Spleen (tissue), 11 donors: Measurements from ENCODE around the gene ANKRD28. TPM values are rescaled to one million over a fixed set of nuclear protein-coding genes. Genes with fewer than 3 reads are reported as not detected.

Experiments used
- DNase-seq: peaks from one replicate; pipeline ENCODE4 v3.0.0-alpha.2; 2020
- H3K27ac ChIP-seq, 8 donors: fragments of 200-600 bp; sonication (generic) in 7 of 8; 1 replicate in 4 of 8; 2 replicates in 4 of 8; pipeline versions ENCODE4 v1.5.0 to v1.8.0; 2016 to 2021; ENCODE audit warnings: inconsistent platforms in 4 of 8, mild to moderate bottlenecking in 4 of 8, moderate library complexity in 1 of 8
- H3K27me3 ChIP-seq, 7 donors: fragments of 200-600 bp; sonication (generic) in 6 of 7; replicated peaks in 1 of 7; 1 replicate in 4 of 7; 2 replicates in 3 of 7; pipeline versions ENCODE4 v1.5.0 to v1.8.0; 2016 to 2021; ENCODE audit warnings: inconsistent platforms in 3 of 7, mild to moderate bottlenecking in 1 of 7
- H3K36me3 ChIP-seq, 6 donors: fragments of 200-600 bp; sonication (generic) in 5 of 6; 1 replicate in 4 of 6; 2 replicates in 2 of 6; pipeline versions ENCODE4 v1.5.0 to v1.8.0; 2016 to 2021; ENCODE audit warnings: inconsistent platforms in 2 of 6
- H3K4me1 ChIP-seq, 6 donors: fragments of 200-600 bp; sonication (generic) in 5 of 6; 1 replicate in 3 of 6; 2 replicates in 3 of 6; pipeline versions ENCODE4 v1.5.0 to v1.8.0; 2016 to 2021; ENCODE audit warnings: inconsistent platforms in 3 of 6
- H3K4me3 ChIP-seq, 8 donors: fragments of 200-600 bp; sonication (generic) in 7 of 8; 1 replicate in 4 of 8; 2 replicates in 4 of 8; pipeline versions ENCODE4 v1.5.0 to v1.8.0; 2016 to 2021; ENCODE audit warnings: inconsistent platforms in 4 of 8, mild to moderate bottlenecking in 4 of 8, moderate library complexity in 2 of 8
- H3K9me3 ChIP-seq, 8 donors: fragments of 200-600 bp; sonication (generic) in 7 of 8; 1 replicate in 4 of 8; 2 replicates in 4 of 8; pipeline versions ENCODE4 v1.5.0 to v1.8.0; 2016 to 2021; ENCODE audit warnings: inconsistent platforms in 4 of 8
- POLR2A ChIP-seq, 3 donors: fragments of 450-650 bp; IDR thresholded peaks; one replicate each; pipeline ENCODE4 v1.5.1; 2017; ENCODE audit warnings: antibody characterized with exemption in 3 of 3, mild to moderate bottlenecking in 1 of 3
- POLR2AphosphoS5 ChIP-seq, 3 donors: sonication (generic); formaldehyde crosslinking; IDR thresholded peaks; one replicate each; pipeline ENCODE4 v1.5.1; 2017; ENCODE audit warnings: antibody characterized with exemption in 3 of 3
- WGBS, 5 donors: extraction: QIAGEN DNeasy Blood & Tissue Kit in 3 of 5; methylation state at CpG; one replicate each; pipeline versions ENCODE4 v1.1.5 to v1.1.7; 2013 to 2018; 5-methylcytosine and 5-hydroxymethylcytosine counted together
- intact Hi-C: fragments of 100-400 bp; cut with DNase I; formaldehyde crosslinking; loops from one replicate; pipeline ENCODE4 v1.15.0; 2023; ENCODE audit warnings: low total_unique reads
- polyA plus RNA-seq, 3 donors: library from polyadenylated mRNA; stranded (reverse); fragments of 200-250 nt; gene quantifications; one replicate each; pipeline ENCODE4 v1.2.1, GENCODE V29; 2013
- total RNA-seq, 7 donors: library from RNA; depleted of rRNA in 3 of 7; stranded (reverse); fragments of >200 nt in 3 of 7; fragmentation: NEBNext Ultra II Directional in 4 of 7; extraction: Animal tissue kit (Norgen Biotek cat#: 25700) in 4 of 7; gene quantifications; one replicate each; pipeline versions ENCODE4 v1.1.0 to v1.2.1, GENCODE V29; 2016 to 2021
- TF ChIP-seq, protein P1 (sequence below), 11 experiments: fragments of 200-600 bp in 7 of 11; fragments of 450-650 bp in 4 of 11; sonication (generic) in 4 of 11; IDR thresholded peaks in 8 of 11; conservative IDR thresholded peaks in 3 of 11; 1 replicate in 7 of 11; 2 replicates in 4 of 11; pipeline versions ENCODE4 v1.4.0 to v1.8.0; 2016 to 2021; ENCODE audit warnings: antibody characterized with exemption in 11 of 11, inconsistent platforms in 4 of 11, mild to moderate bottlenecking in 1 of 11
- donor health status: healthy with polysubstance abuse.
- donor health status: DM: no; HTN: no; CAD: no; lungs with moderate emphysema.
- donor health status: DM: no; HTN: no; CAD: no.
- donor health status: Bipolar disorder and iron deficiency.
- donor health status: healthy.
- donor health status: DM: no; HTN: no; CAD: no.
- donor health status: DM: yes; HTN: yes; CAD: no.

Gene ANKRD28
- total and polyA plus RNA-seq, 10 donors, result 5.3 to 68.6 (median 42.2) TPM

- no peak for DNase-seq
- intact Hi-C loops, result no loop called here
- Histone ChIP-seq H3K27ac (no peak overlapping the region), H3K9me3 (peaks cover 9 to 44% (median 33%) of the 10 kb centered on the region in 8 donors), H3K36me3 (no peaks in the 10 kb centered on the region), H3K4me1 (no peaks in the 10 kb centered on the region), H3K27me3 (no peaks in the 10 kb centered on the region), H3K4me3 (no peak overlapping the region)
- TF ChIP-seq, protein P1, sequence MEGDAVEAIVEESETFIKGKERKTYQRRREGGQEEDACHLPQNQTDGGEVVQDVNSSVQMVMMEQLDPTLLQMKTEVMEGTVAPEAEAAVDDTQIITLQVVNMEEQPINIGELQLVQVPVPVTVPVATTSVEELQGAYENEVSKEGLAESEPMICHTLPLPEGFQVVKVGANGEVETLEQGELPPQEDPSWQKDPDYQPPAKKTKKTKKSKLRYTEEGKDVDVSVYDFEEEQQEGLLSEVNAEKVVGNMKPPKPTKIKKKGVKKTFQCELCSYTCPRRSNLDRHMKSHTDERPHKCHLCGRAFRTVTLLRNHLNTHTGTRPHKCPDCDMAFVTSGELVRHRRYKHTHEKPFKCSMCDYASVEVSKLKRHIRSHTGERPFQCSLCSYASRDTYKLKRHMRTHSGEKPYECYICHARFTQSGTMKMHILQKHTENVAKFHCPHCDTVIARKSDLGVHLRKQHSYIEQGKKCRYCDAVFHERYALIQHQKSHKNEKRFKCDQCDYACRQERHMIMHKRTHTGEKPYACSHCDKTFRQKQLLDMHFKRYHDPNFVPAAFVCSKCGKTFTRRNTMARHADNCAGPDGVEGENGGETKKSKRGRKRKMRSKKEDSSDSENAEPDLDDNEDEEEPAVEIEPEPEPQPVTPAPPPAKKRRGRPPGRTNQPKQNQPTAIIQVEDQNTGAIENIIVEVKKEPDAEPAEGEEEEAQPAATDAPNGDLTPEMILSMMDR (IDR thresholded peaks at IDR 0.05 in 8 of 11, conservative IDR thresholded peaks at IDR 0.05 in 3 of 11), result no peak
- TF ChIP-seq POLR2AphosphoS5 (IDR thresholded peaks at IDR 0.05) (no peak), POLR2A (IDR thresholded peaks at IDR 0.05) (no peak)
- 62 to 72% (median 63%) methylated on average over 5 of the region's 5 CpGs for WGBS, 5 donors
Measured at GRCh38 chr3:15659254-15659975, 138.4 kb downstream of the ANKRD28 start.

GRCh38 chr3:15657016-15657415 is 140.8 kb downstream of the ANKRD28 start:
- TF ChIP-seq POLR2A (IDR thresholded peaks at IDR 0.05), result no peak
- TF ChIP-seq, protein P1 (IDR thresholded peaks at IDR 0.05 in 8 of 11, conservative IDR thresholded peaks at IDR 0.05 in 3 of 11), result no peak
- TF ChIP-seq POLR2AphosphoS5 (IDR thresholded peaks at IDR 0.05), result no peak
- no peak overlapping the region for H3K27ac ChIP-seq
- intact Hi-C loops, result no loop called here
- peaks cover 9 to 44% (median 33%) of the 10 kb centered on the region in 8 donors for H3K9me3 ChIP-seq
- DNase-seq, result no peak
- H3K36me3 ChIP-seq, result no peaks in the 10 kb centered on the region
- H3K4me3 ChIP-seq, result no peak overlapping the region
- H3K4me1 ChIP-seq, result no peaks in the 10 kb centered on the region
- no peaks in the 10 kb centered on the region for H3K27me3 ChIP-seq

GRCh38 chr3:15656342-15656741 is 141.4 kb downstream of the ANKRD28 start:
- no peak overlapping the region for H3K27ac ChIP-seq
- 76 to 94% (median 78%) methylated on average over 5 of the region's 5 CpGs for WGBS, 5 donors
- H3K9me3 ChIP-seq, result peaks cover 9 to 44% (median 33%) of the 10 kb centered on the region in 8 donors
- no peaks in the 10 kb centered on the region for H3K27me3 ChIP-seq
- intact Hi-C loops, result no loop called here
- no peaks in the 10 kb centered on the region for H3K36me3 ChIP-seq
- no peak for DNase-seq
- no peaks in the 10 kb centered on the region for H3K4me1 ChIP-seq
- H3K4me3 ChIP-seq, result no peak overlapping the region
- no peak for TF ChIP-seq POLR2A (IDR thresholded peaks at IDR 0.05)
- no peak for TF ChIP-seq POLR2AphosphoS5 (IDR thresholded peaks at IDR 0.05)
- TF ChIP-seq, protein P1 (IDR thresholded peaks at IDR 0.05 in 8 of 11, conservative IDR thresholded peaks at IDR 0.05 in 3 of 11), result no peak

DNA sequence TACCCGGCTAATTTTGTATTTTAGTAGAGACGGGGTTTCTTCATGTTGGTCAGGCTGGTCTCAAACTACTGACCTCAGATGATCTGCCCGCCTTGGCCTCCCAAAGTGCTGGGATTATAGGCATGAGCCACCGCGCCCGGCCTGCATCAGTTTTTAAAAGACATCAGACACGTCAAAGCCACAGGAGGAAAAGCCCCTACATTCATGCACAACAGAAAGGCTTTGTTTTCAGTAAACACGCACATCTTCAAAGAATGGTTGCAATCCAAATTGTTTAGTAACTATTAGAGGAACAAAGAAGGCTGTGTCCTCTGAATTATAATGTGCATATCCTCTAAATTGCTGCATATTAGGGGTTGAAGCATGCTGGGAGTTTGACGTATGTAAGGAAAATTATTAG is 142.9 kb downstream of the ANKRD28 start:
- Histone ChIP-seq H3K27me3 (no peaks in the 10 kb centered on the region), H3K9me3 (peaks cover 9 to 44% (median 33%) of the 10 kb centered on the region in 8 donors), H3K36me3 (no peaks in the 10 kb centered on the region), H3K27ac (no peak overlapping the region), H3K4me1 (no peaks in the 10 kb centered on the region), H3K4me3 (no peak overlapping the region)
- TF ChIP-seq POLR2AphosphoS5 (IDR thresholded peaks at IDR 0.05), result no peak
- TF ChIP-seq, protein P1 (IDR thresholded peaks at IDR 0.05 in 8 of 11, conservative IDR thresholded peaks at IDR 0.05 in 3 of 11), result no peak
- TF ChIP-seq POLR2A (IDR thresholded peaks at IDR 0.05), result no peak
- WGBS, 5 donors, result 91 to 97% (median 96%) methylated on average over 9 of the region's 9 CpGs
- intact Hi-C loops, result no loop called here
- DNase-seq, result no peak
